Gastroesophageal sphincter (tissue), 3 donors: ENCODE results near the gene ZNF335.

Experiments used
- EP300 ChIP-seq: sonication (generic); formaldehyde crosslinking; IDR thresholded peaks from one replicate; pipeline ENCODE4 v1.6.1; 2017; ENCODE audit warnings: antibody characterized with exemption, mild to moderate bottlenecking
- POLR2A ChIP-seq, 2 donors: fragments of 450-650 bp; IDR thresholded peaks; one replicate each; pipeline ENCODE4 v1.6.1; 2017; ENCODE audit warnings: antibody characterized with exemption in 2 of 2, mild to moderate bottlenecking in 2 of 2, moderate library complexity in 1 of 2
- POLR2AphosphoS5 ChIP-seq: sonication (generic); formaldehyde crosslinking; IDR thresholded peaks from one replicate; pipeline ENCODE4 v1.6.1; 2017; ENCODE audit warnings: antibody characterized with exemption
- TF ChIP-seq, protein P1 (sequence below), 4 experiments: fragments of 200-600 bp in 2 of 4; fragments of 450-650 bp in 2 of 4; sonication (generic) in 1 of 4; IDR thresholded peaks; one replicate each; pipeline ENCODE4 v1.5.1; 2017 to 2019; ENCODE audit warnings: antibody characterized with exemption in 4 of 4, mild to moderate bottlenecking in 2 of 4, moderate library complexity in 2 of 4

DNA sequence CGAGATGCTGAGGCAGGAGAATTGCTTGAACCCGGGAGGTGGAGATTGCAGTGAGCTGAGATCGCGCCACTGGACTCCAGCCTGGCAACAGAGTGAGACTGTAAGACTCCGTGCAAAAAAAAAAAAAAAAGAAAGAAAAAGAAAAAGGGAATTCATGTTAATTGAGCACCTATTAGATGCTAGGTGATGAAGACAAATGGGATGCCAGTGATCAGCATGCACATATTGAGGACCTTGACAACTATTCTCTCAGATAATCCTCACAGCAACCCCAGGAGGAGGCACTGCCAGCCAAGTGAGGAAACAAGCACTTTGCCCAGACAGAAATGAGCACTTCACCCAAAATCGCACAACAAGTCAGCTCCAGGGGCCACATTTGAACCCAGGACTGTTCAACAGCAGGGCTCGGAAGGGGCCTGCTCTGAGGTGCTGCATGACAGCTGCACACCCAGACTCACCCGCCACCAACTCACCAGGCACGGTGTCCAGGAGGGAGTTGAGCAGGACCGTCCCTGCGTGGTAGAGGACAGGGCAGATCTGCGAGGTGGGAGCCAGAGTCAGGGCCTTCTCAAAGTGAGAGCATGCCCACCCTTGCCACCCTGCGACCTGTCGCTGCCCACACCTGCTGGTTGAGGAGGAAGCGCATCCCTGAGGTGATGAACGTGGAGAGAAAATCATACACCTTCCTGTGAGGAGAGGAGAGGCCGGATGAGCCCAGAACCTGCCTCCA is 64.6 kb downstream of the ZNF335 start:
- TF ChIP-seq, protein P1, sequence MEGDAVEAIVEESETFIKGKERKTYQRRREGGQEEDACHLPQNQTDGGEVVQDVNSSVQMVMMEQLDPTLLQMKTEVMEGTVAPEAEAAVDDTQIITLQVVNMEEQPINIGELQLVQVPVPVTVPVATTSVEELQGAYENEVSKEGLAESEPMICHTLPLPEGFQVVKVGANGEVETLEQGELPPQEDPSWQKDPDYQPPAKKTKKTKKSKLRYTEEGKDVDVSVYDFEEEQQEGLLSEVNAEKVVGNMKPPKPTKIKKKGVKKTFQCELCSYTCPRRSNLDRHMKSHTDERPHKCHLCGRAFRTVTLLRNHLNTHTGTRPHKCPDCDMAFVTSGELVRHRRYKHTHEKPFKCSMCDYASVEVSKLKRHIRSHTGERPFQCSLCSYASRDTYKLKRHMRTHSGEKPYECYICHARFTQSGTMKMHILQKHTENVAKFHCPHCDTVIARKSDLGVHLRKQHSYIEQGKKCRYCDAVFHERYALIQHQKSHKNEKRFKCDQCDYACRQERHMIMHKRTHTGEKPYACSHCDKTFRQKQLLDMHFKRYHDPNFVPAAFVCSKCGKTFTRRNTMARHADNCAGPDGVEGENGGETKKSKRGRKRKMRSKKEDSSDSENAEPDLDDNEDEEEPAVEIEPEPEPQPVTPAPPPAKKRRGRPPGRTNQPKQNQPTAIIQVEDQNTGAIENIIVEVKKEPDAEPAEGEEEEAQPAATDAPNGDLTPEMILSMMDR (IDR thresholded peaks at IDR 0.05): no peak
- no peak for TF ChIP-seq POLR2A (IDR thresholded peaks at IDR 0.05)
- no peak for TF ChIP-seq POLR2AphosphoS5
- TF ChIP-seq EP300: no peak
